ENCODE results near the gene TMBIM1.
A peak's percentile ranks its signal among the peaks of the same experiment; 100 is the strongest.

The TMBIM1 gene, protein sequence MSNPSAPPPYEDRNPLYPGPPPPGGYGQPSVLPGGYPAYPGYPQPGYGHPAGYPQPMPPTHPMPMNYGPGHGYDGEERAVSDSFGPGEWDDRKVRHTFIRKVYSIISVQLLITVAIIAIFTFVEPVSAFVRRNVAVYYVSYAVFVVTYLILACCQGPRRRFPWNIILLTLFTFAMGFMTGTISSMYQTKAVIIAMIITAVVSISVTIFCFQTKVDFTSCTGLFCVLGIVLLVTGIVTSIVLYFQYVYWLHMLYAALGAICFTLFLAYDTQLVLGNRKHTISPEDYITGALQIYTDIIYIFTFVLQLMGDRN

GRCh38 chr2:218292048-218293014, at the start of gene TMBIM1:
Gene TMBIM1, minus strand, starts transcription at chr2:218292503. Its CDS starts 10,362 bp downstream, at chr2:218282141.
- DNase-seq, result no peak

GRCh38 chr2:218341381-218341780, 49.1 kb upstream of the TMBIM1 start:
- DNase-seq, result no peak

DNA sequence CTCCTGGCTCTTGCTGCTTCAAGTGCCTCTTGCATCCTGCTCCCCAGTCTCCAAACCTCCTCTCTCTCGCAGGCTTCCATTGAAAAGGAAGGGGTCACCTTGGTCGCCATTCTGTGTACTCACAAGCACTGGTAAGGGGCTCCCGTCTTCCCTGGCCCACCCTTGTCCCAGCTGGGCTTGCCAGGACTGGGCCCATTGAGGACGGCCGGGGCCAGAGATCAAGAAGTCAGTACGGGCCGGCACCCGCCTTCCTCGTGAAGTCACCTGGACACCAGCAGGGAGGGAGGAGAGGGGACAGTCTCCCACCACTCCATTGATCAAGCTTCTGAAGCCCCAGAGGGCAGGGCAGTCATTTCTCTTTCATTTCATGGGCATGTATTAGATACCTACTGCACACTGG, 48.4 kb upstream of the TMBIM1 start:
- no peak for DNase-seq

- no peak for DNase-seq
Observed at GRCh38 chr2:218334531-218334930, 42.2 kb upstream of the TMBIM1 start.

DNA sequence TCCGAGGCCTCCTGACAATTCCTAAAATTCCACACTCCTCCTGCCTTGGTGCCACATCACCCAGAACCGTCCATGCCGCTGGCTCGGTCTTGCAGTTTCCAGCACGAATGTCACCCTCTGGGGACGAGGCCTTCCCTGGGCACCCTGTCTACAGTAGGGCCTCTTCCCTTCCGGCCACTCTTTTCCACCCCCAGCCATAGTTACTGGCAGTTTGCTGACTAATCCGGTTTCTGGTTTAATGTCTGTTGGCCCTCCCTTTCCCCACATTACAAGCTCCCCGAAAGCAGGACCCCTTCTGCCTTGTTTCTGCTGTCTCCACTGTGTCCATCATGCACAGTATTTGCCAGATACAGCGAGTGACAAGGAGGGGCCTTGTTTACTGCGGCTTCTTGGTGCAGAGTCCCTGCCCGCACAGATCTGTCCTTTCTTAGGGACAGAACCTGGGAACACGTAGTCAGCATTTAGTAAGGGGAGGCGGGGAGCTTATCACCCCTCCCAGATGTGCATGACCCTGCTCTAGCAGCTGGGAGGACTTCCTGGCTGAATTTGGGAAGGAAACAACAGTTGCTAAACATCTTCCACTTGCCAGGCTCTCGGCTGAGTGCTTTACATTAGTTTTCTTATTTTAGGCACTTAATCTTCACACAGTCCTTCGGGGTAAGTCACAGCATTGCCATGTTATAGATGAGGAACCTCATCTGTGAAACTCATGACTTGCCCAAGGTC, 40.8 kb upstream of the TMBIM1 start:
- DNase-seq, result no peak

DNA sequence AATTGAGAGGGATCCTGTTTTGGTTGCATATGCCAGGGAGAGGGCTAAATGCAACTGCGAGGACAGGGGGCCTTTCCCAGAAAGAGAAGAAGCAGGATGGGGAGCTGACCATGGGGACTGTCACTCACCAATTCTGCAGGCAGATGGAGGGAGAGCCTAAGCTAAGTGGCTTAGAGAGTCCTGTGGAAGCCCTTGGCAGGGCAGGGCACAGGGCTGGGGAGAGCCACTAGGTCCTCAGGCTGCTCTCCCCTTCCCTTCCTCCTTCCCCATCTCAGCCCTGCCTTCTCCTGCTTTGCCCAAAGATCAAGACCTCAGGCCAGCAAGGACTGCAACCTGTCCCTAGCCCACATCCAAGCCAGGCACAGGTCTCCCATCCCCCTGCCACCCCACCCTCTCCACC, 40.0 kb upstream of the TMBIM1 start:
- DNase-seq, result no peak

GRCh38 chr2:218331745-218332144, 39.4 kb upstream of the TMBIM1 start:
- no peak for DNase-seq

DNA sequence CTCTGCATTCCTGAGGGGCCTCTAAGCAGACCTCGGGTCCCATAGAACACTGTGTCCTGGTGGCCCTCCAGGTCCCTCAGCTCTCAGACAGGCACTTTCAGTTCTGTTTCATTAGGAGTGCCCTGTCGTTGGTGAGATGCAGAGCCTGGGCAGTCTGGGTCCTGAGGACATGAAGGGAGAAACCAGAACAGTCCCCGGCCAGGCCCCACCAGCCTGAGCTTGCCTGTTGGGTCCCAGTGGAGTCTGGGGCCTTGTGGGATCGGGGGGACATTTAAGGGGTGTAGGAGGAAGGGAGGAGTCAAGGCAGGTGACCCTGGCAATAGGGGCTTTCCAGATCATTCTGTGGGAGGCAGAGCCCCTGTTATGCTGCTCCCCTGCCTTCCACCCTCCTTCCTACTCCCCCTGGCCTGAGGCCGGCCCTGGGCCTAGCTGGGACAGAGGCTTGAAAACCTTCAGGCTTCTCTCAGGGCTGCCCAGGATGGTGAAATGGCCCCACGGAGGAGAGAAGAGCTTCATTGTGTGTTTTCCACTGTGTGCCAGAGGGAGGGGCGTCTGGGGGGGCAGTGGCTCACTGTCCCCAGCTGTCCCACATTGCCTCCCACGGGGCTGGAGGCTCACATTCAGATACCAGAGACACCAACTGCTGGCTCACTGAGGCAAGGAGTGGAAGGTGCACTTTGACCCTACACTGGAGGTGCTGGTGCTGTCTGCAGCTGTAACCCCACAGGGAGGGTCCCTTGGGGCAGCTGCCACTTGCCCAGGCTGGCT, 37.7 kb upstream of the TMBIM1 start:
- DNase-seq, result no peak

DNA sequence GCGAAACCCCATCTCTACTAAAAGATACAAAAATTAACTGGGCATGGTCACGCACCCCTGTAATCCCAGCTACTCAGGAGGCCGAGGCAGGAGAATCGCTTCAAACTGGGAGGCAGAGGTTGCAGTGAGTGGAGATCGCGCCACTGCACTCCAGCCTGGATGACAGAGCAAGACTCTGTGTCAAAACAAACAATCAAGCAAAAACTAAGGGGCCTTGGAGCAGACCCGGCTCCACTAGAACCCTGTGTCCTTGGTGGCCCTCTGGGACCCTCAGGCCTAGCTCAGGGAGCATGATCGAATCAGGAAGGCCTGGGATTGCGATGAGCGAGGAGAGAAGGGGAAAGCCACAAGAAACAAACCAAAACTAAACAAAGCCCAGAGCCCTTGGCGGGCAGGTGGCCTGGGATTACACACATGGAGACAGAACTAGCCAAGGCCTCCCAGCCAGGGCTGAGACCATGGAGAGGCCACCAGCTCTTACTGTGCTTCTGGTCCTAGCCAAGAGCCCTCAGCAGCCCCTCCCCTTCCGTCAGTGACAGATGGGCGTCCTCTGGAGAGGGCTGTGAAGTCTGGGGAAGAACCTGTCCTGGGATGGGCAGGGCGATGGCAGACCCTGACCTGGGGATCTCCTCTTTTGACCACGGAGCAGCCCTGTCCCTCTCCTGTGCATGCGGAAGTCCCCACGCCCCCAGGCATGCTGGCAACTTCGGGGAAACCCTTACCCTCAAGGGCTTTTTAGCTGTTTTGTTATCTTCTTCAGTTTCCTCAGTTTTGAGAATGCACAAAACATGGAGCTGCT, 36.9 kb upstream of the TMBIM1 start:
- DNase-seq, result no peak

GRCh38 chr2:218328294-218328693, 36.0 kb upstream of the TMBIM1 start:
- DNase-seq, result no peak

GRCh38 chr2:218327451-218328210, 35.3 kb upstream of the TMBIM1 start:
- no peak for DNase-seq

DNA sequence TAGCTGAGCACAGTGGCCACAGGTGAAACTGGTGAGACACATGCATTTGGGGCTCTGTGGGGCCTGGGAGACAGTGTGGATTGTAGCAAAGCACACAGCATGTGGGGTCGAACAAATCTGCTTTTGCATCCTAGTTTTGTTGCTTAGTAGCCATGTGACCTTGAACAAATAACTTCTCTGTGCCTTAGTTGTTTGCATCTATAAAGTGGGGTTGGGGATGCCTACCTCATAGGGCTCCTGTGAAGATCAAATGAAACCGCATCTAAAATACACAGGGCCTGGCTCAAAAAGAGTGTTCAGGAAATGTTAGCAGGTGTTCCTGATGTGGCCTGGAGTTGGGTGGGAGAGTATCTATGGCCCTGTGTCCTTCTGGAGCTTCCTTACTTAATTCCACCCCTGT, 34.0 kb upstream of the TMBIM1 start:
- DNase-seq, result no peak

DNA sequence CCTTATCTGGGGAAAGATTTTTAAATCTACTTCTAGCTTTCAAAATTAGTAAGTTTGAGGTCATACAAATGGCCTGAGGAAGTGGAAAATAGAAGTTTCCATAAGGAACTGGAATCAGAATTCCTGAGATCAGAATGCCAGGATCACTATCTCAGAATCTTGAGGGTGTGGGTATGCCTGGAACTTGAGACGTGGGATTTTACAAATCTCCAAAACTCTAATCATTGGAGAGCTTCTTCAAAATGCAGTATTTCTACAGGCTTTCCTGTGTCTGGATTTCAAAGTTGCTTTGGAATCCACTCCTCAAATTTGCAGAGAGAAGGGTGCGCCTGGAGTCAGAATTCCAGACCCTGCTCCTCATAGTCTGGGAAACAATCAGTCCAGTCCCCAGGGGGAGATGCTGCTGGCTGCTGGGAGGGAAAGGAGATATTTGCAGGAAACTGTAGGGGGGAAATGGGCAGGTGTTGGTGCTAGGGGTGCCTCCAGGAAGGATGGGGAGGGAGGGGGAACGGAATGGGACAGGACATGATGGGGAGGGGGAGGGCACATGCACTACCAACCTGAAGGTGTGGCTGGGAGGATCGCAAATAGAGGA, 33.4 kb upstream of the TMBIM1 start:
- DNase-seq, result no peak

GRCh38 chr2:218323526-218324472, 31.5 kb upstream of the TMBIM1 start:
- DNase-seq, result peak; percentile 43

- peak; percentile 61 for DNase-seq
Observed at GRCh38 chr2:218322768-218323525, 30.6 kb upstream of the TMBIM1 start.

- DNase-seq, result no peak
Observed at GRCh38 chr2:218320704-218321336, 28.5 kb upstream of the TMBIM1 start.

GRCh38 chr2:218319813-218320365, 27.6 kb upstream of the TMBIM1 start:
- DNase-seq, result no peak

DNA sequence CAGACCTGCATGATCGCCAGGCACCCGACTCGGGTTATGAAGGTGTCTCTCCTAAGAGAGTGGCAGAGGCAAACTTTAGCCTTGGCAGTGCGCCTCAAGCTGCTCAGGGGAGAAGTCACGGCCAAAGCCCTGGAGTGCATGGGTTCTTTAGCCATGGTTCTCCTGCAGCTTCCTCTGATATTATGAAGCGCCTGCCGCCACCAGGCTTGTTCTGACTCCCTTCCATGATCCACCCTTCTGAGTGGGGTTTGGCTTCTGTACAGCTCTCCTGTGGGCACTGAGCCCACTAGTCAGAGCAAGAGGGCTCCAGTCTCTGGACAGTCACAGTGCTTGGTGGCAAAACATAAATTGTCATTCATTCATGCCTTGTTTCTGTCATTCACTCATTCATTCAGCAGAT, 25.9 kb upstream of the TMBIM1 start:
- no peak for DNase-seq

All from DMS 273 treated with DMSO at 0.1 percent for 48 hours (cell line).